GM23338 (cell line): Measurements from ENCODE around the gene EDAR. TPM values are rescaled to one million over a fixed set of nuclear protein-coding genes. Genes with fewer than 3 reads are reported as not detected.

ENCODE experiments used
- ATAC-seq: fragments of 200-7000 bp; cut with Tn5 transposase; 3 replicates; pipeline ENCODE4 v1.9.1; 2020
- DNase-seq: peaks from one replicate; pipeline ENCODE4 v3.0.0-alpha.2; 2015; ENCODE audit warnings: low spot score
- H2AFZ ChIP-seq: fragments of 200-600 bp; sonication (generic); 2 replicates; pipeline ENCODE4 v1.8.0; 2016; ENCODE audit warnings: antibody characterized with exemption, mild to moderate bottlenecking, moderate library complexity
- H3F3A ChIP-seq: fragments of 200-600 bp; sonication (generic); replicated peaks from 2 replicates; pipeline ENCODE4 v1.8.0; 2017; ENCODE audit warnings: antibody characterized with exemption, mixed run types, low read depth
- H3K27ac ChIP-seq: fragments of 200-600 bp; sonication (generic); 2 replicates; pipeline ENCODE4 v1.6.1; 2016; ENCODE audit warnings: low read depth
- H3K27me3 ChIP-seq: fragments of 200-600 bp; sonication (generic); 2 replicates; pipeline ENCODE4 v1.8.0; 2016; ENCODE audit warnings: mild to moderate bottlenecking, mixed run types, moderate library complexity; ENCODE audit not compliant: insufficient read depth
- H3K36me3 ChIP-seq: fragments of 200-600 bp; sonication (generic); 2 replicates; pipeline ENCODE4 v1.8.0; 2016; ENCODE audit warnings: mild to moderate bottlenecking; ENCODE audit not compliant: insufficient read depth
- H3K4me1 ChIP-seq: fragments of 200-600 bp; sonication (generic); 2 replicates; pipeline ENCODE4 v1.8.0; 2016; ENCODE audit warnings: mild to moderate bottlenecking, moderate library complexity; ENCODE audit not compliant: insufficient read depth
- H3K4me2 ChIP-seq: fragments of 200-600 bp; sonication (generic); 2 replicates; pipeline ENCODE4 v1.7.1; 2017; ENCODE audit warnings: mixed run types
- H3K4me3 ChIP-seq: fragments of 200-600 bp; sonication (generic); 2 replicates; pipeline ENCODE4 v1.6.1; 2016; ENCODE audit warnings: mixed run types
- H3K79me2 ChIP-seq: fragments of 200-600 bp; sonication (generic); replicated peaks from 2 replicates; pipeline ENCODE4 v1.8.0; 2017; ENCODE audit warnings: mild to moderate bottlenecking; ENCODE audit not compliant: insufficient read depth
- H3K9me2 ChIP-seq: fragments of 200-600 bp; sonication (generic); 2 replicates; pipeline ENCODE4 v1.8.0; 2017; ENCODE audit not compliant: insufficient read depth
- H4K20me1 ChIP-seq: fragments of 200-600 bp; sonication (generic); replicated peaks from 2 replicates; pipeline ENCODE4 v1.8.0; 2017; ENCODE audit warnings: mild to moderate bottlenecking; ENCODE audit not compliant: insufficient read depth
- H3K27ac Mint-ChIP-seq: 2 replicates; pipeline ENCODE4 v1.8.0; 2020; ENCODE audit warnings: inconsistent platforms, mild to moderate bottlenecking, moderate library complexity, mixed read lengths
- H3K27me3 Mint-ChIP-seq: 3 replicates; pipeline ENCODE4 v1.8.0; 2022; ENCODE audit warnings: low read depth, mild to moderate bottlenecking, moderate library complexity, mixed read lengths, inconsistent platforms; ENCODE audit not compliant: insufficient read depth, poor library complexity
- H3K36me3 Mint-ChIP-seq: 3 replicates; pipeline ENCODE4 v1.8.0; 2021; ENCODE audit warnings: low read depth, mild to moderate bottlenecking, inconsistent platforms, moderate library complexity, mixed read lengths
- H3K4me1 Mint-ChIP-seq: 3 replicates; pipeline ENCODE4 v1.8.0; 2020; ENCODE audit warnings: mild to moderate bottlenecking, inconsistent platforms, mixed read lengths
- H3K4me3 Mint-ChIP-seq: 3 replicates; pipeline ENCODE4 v1.8.0; 2021; ENCODE audit warnings: moderate library complexity, mild to moderate bottlenecking, inconsistent platforms, mixed read lengths
- H3K9me3 Mint-ChIP-seq: 3 replicates; pipeline ENCODE4 v1.8.0; 2020; ENCODE audit warnings: moderate library complexity, mild to moderate bottlenecking, inconsistent platforms, mixed read lengths
- EZH2 ChIP-seq: fragments of 200-600 bp; sonication (generic); IDR thresholded peaks from one replicate; pipeline ENCODE4 v1.8.0; 2017; ENCODE audit warnings: antibody characterized with exemption, mild to moderate bottlenecking, low read depth; ENCODE audit not compliant: unreplicated experiment
- EZH2phosphoT487 ChIP-seq: fragments of 200-600 bp; sonication (generic); IDR thresholded peaks from one replicate; pipeline ENCODE4 v1.8.1; 2018; ENCODE audit warnings: antibody characterized with exemption; ENCODE audit not compliant: unreplicated experiment
- JUNB ChIP-seq: IDR thresholded peaks from one replicate; pipeline ENCODE4 v1.6.1; 2016; ENCODE audit warnings: antibody characterized with exemption; ENCODE audit not compliant: unreplicated experiment
- NANOG ChIP-seq: IDR thresholded peaks from 2 replicates; pipeline ENCODE4 v1.6.1; 2016; ENCODE audit warnings: antibody characterized with exemption, borderline replicate concordance
- ZNF114 ChIP-seq: fragments of 250-450 bp; sonication (Bioruptor Pico); IDR thresholded peaks from 2 replicates; pipeline ENCODE4 v1.5.0; 2020; ENCODE audit warnings: mild to moderate bottlenecking, moderate library complexity
- ZNF331 ChIP-seq: fragments of 250-450 bp; sonication (Bioruptor Pico); IDR thresholded peaks from 2 replicates; pipeline ENCODE4 v1.5.0; 2020; ENCODE audit warnings: low read depth, mild to moderate bottlenecking, moderate library complexity
- polyA plus RNA-seq: library from polyadenylated mRNA; unstranded; fragments of >200 nt; fragmentation: Nextera tagmentation; extraction: Ambion mirVana; gene quantifications from 2 replicates; pipeline ENCODE4 v1.2.1, GENCODE V29; 2016
- total RNA-seq: library from RNA; depleted of rRNA; stranded (reverse); fragments of >200 nt; shearing (Covaris generic); gene quantifications from 2 replicates; pipeline ENCODE4 v1.2.3, GENCODE V29; 2014
- TF ChIP-seq, protein P1 (sequence below), 2 experiments: fragments of 200-600 bp in 1 of 2; sonication (generic) in 1 of 2; conservative IDR thresholded peaks; 2 replicates each; pipeline versions ENCODE4 v1.5.1 to v1.6.1; 2016 to 2017; ENCODE audit warnings: antibody characterized with exemption in 2 of 2, low read depth in 2 of 2, mild to moderate bottlenecking in 2 of 2, moderate library complexity in 1 of 2
- TF ChIP-seq, protein P2 (sequence below): IDR thresholded peaks from 2 replicates; pipeline ENCODE4 v1.6.1; 2016; ENCODE audit warnings: antibody characterized with exemption

The EDAR gene
- total and polyA plus RNA-seq, 2 experiments from 2014 or later: not detected

DNA sequence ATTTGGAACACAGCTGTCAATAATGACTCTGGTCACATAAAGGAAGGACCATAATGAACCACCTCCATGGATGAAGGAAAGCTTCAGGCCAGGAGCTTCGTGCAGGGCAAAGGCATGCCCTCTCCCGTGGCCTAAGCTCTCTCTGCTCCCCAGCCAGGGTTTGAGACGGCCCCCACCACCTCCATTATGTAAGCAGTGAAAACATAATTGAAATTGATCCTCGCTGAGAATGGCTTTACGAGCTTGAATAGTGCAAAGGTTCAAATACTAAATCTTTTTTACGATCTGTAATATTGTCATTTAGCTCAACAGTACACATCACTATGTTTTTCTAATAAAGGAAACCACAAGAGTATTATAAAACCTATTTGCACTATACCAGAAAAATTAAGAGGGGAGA, 5.2 kb upstream of the EDAR start (continued):
- TF ChIP-seq, protein P1, sequence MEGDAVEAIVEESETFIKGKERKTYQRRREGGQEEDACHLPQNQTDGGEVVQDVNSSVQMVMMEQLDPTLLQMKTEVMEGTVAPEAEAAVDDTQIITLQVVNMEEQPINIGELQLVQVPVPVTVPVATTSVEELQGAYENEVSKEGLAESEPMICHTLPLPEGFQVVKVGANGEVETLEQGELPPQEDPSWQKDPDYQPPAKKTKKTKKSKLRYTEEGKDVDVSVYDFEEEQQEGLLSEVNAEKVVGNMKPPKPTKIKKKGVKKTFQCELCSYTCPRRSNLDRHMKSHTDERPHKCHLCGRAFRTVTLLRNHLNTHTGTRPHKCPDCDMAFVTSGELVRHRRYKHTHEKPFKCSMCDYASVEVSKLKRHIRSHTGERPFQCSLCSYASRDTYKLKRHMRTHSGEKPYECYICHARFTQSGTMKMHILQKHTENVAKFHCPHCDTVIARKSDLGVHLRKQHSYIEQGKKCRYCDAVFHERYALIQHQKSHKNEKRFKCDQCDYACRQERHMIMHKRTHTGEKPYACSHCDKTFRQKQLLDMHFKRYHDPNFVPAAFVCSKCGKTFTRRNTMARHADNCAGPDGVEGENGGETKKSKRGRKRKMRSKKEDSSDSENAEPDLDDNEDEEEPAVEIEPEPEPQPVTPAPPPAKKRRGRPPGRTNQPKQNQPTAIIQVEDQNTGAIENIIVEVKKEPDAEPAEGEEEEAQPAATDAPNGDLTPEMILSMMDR (conservative IDR thresholded peaks at IDR 0.05; ENCODE audit: low read depth in 2 of 2): no peak
- TF ChIP-seq NANOG: no peak
- no peak for TF ChIP-seq ZNF331
- TF ChIP-seq EZH2phosphoT487: no peak
- TF ChIP-seq, protein P2, sequence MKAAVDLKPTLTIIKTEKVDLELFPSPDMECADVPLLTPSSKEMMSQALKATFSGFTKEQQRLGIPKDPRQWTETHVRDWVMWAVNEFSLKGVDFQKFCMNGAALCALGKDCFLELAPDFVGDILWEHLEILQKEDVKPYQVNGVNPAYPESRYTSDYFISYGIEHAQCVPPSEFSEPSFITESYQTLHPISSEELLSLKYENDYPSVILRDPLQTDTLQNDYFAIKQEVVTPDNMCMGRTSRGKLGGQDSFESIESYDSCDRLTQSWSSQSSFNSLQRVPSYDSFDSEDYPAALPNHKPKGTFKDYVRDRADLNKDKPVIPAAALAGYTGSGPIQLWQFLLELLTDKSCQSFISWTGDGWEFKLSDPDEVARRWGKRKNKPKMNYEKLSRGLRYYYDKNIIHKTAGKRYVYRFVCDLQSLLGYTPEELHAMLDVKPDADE: no peak
- TF ChIP-seq EZH2: no peak
- TF ChIP-seq JUNB: no peak
- no peak for TF ChIP-seq ZNF114 (CRISPR knock-in tag)

DNA sequence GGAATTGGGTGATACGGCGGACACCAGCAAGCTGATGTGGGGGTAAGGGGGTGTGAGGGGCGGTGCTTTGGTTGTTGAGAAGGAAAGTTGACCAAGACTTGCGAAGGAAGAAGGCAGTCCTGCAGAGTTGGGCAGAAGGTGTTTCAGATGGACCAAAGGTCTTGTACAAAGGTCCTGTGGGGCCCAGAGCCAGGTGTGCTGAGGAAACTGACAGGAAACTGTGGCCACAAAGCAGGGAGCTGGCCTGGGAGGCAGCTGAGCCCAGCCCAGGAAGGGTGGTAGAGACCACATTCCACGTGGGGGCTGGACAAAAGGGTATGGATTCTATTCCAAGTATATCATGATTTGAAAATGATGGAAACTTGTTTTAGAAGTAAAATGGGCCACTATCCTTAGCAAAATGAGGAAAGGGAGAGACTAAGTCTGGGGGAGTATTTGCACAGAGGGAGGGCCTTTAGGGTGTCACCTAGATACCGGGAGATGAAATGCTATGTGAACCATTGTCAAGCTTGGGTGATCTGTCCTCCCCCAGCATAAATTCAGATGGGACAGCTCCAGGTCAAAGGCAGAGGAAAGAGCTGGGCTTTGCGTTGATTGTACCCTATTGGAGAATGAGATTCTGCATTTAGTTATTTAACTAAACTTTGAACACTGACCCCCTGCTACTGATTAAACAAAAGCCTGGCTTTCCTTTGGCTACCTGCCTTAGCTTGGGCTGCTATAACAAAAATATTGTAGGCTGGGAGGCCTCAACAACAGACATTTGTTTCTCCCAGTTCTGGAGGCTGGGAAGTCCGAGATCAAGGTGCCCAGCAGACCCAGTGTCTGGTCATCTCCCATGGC, 4.3 kb upstream of the EDAR start:
- Histone ChIP-seq H3K79me2 (no peaks in the 10 kb centered on the region), H3K36me3 (no peaks in the 10 kb centered on the region), H3K27ac (no peak overlapping the region), H3K27me3 (no peaks in the 10 kb centered on the region), H3K9me2 (no peaks in the 10 kb centered on the region), H3K4me2 (no peak overlapping the region), H3K4me3 (no peak overlapping the region), H2AFZ (no peak overlapping the region), H3K4me1 (no peaks in the 10 kb centered on the region), H4K20me1 (no peaks in the 10 kb centered on the region), H3F3A (no peaks in the 10 kb centered on the region)
- Mint-ChIP-seq H3K36me3 (no peaks in the 10 kb centered on the region; the same call in 2 of the 3 replicates), H3K4me1 (peaks cover 4% of the 10 kb centered on the region; the same call in 1 of the 3 replicates), H3K27me3 (peaks cover 5% of the 10 kb centered on the region), H3K27ac (no peak overlapping the region; the same call in 1 of the 2 replicates), H3K9me3 (no peaks in the 10 kb centered on the region; the same call in 2 of the 3 replicates), H3K4me3 (no peak overlapping the region)
- DNase-seq (no peak), ATAC-seq (no peak)
- TF ChIP-seq EZH2phosphoT487: no peak

DNA sequence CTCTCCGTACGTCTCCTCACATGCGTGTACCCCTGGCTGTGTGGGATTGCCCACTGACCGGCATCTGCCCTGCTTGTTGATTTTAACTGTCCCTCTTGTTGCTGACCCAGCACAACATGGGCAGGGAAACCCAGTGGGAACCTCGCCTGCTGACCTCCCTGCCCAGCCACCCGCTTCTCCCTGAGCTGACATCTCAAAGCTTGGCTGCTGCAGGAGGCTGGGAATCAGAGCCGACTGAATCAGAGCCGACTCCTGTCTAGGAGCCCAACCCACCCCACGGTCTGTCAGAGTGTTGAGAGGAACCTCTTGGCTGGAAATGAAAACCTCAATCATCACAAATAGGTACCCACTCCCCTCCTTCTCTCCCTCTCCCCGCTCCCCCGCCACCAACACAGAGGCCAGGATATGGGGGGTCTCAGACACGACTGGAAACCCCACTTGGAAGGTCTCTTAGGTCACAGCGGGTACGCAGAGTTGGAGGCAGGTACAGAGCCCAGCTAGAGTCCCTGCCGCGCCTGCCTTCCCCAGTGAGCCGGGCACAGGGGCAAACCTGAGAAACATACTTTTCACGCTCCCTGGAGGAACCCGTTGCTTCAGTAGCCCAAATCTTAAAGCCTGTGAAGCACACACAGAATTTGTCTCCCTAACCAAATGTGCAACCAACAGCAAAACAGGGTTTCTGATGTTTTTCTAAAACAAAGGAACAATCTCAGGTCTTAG, 784 bp downstream of the EDAR start:
- H3K36me3 ChIP-seq: no peaks in the 10 kb centered on the region
- H3F3A ChIP-seq: no peaks in the 10 kb centered on the region
- no peaks in the 10 kb centered on the region for H3K4me1 ChIP-seq
- no peaks in the 10 kb centered on the region for H4K20me1 ChIP-seq
- peak overlapping the region; percentile 74; the same call in 1 of the 2 replicates for H2AFZ ChIP-seq
- H3K4me3 Mint-ChIP-seq: no peak overlapping the region
- H3K4me2 ChIP-seq: no peak overlapping the region
- H3K9me2 ChIP-seq: no peaks in the 10 kb centered on the region
- ATAC-seq: no peak
- no peak overlapping the region for H3K27ac Mint-ChIP-seq
- H3K27ac ChIP-seq: no peak overlapping the region
- no peaks in the 10 kb centered on the region for H3K79me2 ChIP-seq
- H3K27me3 Mint-ChIP-seq: peaks cover 1% of the 10 kb centered on the region
- peaks cover 4% of the 10 kb centered on the region; the same call in 1 of the 3 replicates for H3K4me1 Mint-ChIP-seq
- no peak overlapping the region for H3K4me3 ChIP-seq
- H3K9me3 Mint-ChIP-seq: no peaks in the 10 kb centered on the region; the same call in 2 of the 3 replicates
- H3K27me3 ChIP-seq: no peaks in the 10 kb centered on the region
- no peaks in the 10 kb centered on the region for H3K36me3 Mint-ChIP-seq
- no peak for DNase-seq
- TF ChIP-seq JUNB (no peak), EZH2 (no peak), EZH2phosphoT487 (no peak), NANOG (no peak), ZNF114 (CRISPR knock-in tag) (no peak)
- TF ChIP-seq, protein P1 (conservative IDR thresholded peaks at IDR 0.05; ENCODE audit: low read depth in 2 of 2): no peak
